Peyer's patch (tissue), 4 donors: ENCODE data around the gene IFIT1B.

ENCODE experiments used
- POLR2A ChIP-seq, 2 donors: fragments of 450-650 bp; IDR thresholded peaks; one replicate each; pipeline ENCODE4 v1.5.1; 2017; ENCODE audit warnings: antibody characterized with exemption in 2 of 2, mild to moderate bottlenecking in 2 of 2, moderate library complexity in 2 of 2
- TF ChIP-seq, protein P1 (sequence below), 6 experiments: fragments of 450-650 bp in 4 of 6; fragments of 200-600 bp in 2 of 6; sonication (generic) in 1 of 6; IDR thresholded peaks; one replicate each; pipeline ENCODE4 v1.5.1; 2017 to 2019; ENCODE audit warnings: antibody characterized with exemption in 6 of 6, mild to moderate bottlenecking in 3 of 6, moderate library complexity in 1 of 6

GRCh38 chr10:89330537-89331212, 47.2 kb upstream of the IFIT1B start:
- TF ChIP-seq, protein P1, sequence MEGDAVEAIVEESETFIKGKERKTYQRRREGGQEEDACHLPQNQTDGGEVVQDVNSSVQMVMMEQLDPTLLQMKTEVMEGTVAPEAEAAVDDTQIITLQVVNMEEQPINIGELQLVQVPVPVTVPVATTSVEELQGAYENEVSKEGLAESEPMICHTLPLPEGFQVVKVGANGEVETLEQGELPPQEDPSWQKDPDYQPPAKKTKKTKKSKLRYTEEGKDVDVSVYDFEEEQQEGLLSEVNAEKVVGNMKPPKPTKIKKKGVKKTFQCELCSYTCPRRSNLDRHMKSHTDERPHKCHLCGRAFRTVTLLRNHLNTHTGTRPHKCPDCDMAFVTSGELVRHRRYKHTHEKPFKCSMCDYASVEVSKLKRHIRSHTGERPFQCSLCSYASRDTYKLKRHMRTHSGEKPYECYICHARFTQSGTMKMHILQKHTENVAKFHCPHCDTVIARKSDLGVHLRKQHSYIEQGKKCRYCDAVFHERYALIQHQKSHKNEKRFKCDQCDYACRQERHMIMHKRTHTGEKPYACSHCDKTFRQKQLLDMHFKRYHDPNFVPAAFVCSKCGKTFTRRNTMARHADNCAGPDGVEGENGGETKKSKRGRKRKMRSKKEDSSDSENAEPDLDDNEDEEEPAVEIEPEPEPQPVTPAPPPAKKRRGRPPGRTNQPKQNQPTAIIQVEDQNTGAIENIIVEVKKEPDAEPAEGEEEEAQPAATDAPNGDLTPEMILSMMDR (IDR thresholded peaks at IDR 0.05): no peak
- no peak for TF ChIP-seq POLR2A (IDR thresholded peaks at IDR 0.05)
